Astrocyte of the cerebellum (primary cell): Measurements from ENCODE around the gene ERFL.
A peak's percentile ranks its signal among the peaks of the same experiment; 100 is the strongest.

Experiments used
- DNase-seq: peaks from one replicate; pipeline ENCODE4 v3.0.0-alpha.2; 2011; ENCODE audit warnings: low read depth
- H3K4me3 ChIP-seq: 2 replicates; pipeline ENCODE4 v1.5.1; 2011; ENCODE audit warnings: mild to moderate bottlenecking, low read depth, low read length, moderate library complexity
- in situ Hi-C: cut with HindIII; loops from 2 replicates; pipeline ENCODE4 v1.10.0; 2017; ENCODE audit warnings: low sequenced_read_pairs
- TF ChIP-seq, protein P1 (sequence below): IDR thresholded peaks from 2 replicates; pipeline ENCODE4 v1.5.1; 2012; ENCODE audit warnings: low read length, low read depth, moderate library complexity, mild to moderate bottlenecking; ENCODE audit errors: missing control alignments

The ERFL gene

DNA sequence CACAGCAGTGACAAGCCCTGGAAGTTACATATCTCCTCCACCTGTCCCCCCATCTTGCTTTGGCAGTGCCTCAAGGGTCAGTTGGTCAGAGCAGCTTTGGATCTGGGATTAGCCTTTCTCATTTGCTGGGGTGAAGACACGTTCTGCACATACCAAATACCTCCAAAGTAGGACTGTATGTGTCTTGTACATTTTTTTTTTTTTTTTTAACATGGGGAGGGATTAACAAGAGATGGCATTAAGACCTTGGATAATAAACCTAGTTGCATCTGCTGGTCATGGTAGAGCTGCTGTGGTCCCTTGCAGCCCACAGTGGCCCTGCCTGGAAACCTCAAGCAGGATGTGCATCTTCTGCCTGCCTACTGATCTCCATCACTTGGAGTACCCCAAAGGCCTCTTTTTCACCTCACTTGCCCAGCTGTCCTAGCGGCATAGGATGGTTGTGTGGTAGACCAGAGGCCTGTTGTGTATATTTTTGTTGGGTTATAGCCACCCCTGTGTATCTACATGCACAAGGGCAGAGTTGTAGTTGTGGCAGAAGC is 65.7 kb downstream of the ERFL start:
- TF ChIP-seq, protein P1, sequence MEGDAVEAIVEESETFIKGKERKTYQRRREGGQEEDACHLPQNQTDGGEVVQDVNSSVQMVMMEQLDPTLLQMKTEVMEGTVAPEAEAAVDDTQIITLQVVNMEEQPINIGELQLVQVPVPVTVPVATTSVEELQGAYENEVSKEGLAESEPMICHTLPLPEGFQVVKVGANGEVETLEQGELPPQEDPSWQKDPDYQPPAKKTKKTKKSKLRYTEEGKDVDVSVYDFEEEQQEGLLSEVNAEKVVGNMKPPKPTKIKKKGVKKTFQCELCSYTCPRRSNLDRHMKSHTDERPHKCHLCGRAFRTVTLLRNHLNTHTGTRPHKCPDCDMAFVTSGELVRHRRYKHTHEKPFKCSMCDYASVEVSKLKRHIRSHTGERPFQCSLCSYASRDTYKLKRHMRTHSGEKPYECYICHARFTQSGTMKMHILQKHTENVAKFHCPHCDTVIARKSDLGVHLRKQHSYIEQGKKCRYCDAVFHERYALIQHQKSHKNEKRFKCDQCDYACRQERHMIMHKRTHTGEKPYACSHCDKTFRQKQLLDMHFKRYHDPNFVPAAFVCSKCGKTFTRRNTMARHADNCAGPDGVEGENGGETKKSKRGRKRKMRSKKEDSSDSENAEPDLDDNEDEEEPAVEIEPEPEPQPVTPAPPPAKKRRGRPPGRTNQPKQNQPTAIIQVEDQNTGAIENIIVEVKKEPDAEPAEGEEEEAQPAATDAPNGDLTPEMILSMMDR, result no peak
- H3K4me3 ChIP-seq, result peak overlapping the region; percentile 3
- in situ Hi-C loops, result no loop called here
- no peak for DNase-seq

- in situ Hi-C loops, result no loop called here
- DNase-seq, result no peak
- TF ChIP-seq, protein P1, result no peak
- peak overlapping the region; percentile 98 for H3K4me3 ChIP-seq
These were observed 66.4 kb downstream of the ERFL start for GRCh38 chr19:41861846-41862245.

- in situ Hi-C loops, result no loop called here
- peak overlapping the region; percentile 98 for H3K4me3 ChIP-seq
- TF ChIP-seq, protein P1, result no peak
- no peak for DNase-seq
These were observed 67.0 kb downstream of the ERFL start for GRCh38 chr19:41861116-41861768.

- no peak for DNase-seq
- TF ChIP-seq, protein P1, result no peak
- in situ Hi-C loops, result no loop called here
- H3K4me3 ChIP-seq, result peak overlapping the region; percentile 98
These were observed 67.7 kb downstream of the ERFL start for GRCh38 chr19:41860419-41861115.

GRCh38 chr19:41859618-41860418 is 68.4 kb downstream of the ERFL start, which contains the start of gene RPS19:
Gene RPS19 (plus strand): TSS chr19:41860255. CDS start chr19:41860775, 520 bp downstream.
- in situ Hi-C loops, result no loop called here
- TF ChIP-seq, protein P1, result peak; percentile 63
- peak; percentile 95 for DNase-seq
- peak within 1 kb of the TSS; percentile 98 for H3K4me3 ChIP-seq

DNA sequence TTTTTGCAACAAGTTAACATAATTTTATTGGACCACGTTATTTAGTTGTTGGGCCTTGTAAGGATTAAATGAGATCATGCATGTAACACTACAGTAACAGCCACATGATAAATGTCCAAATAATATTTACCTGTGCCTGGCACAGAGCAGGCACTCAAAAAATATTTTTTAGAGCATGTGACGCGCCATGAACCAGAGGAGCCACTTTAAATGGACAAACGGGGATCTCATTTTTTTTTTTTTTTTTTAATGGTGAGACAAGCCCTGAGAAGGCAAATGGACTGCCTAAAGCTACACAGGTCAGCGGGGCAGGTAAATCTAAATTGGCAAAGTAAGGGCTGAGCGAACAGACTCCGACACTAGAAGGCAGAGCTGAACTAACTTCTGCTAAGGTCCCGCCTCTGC is 69.0 kb downstream of the ERFL start:
- in situ Hi-C loops, result no loop called here
- DNase-seq, result no peak
- TF ChIP-seq, protein P1, result no peak
- peak overlapping the region; percentile 98 for H3K4me3 ChIP-seq
